GM18508 (cell line): Measurements from ENCODE around the gene PXN.
"Not testable (repeated sequence)": the region's sequence is repeated elsewhere in the genome, so short reads cannot be mapped to it uniquely, and the experiment has no call there.

Experiments
- ATAC-seq: cut with Tn5 transposase; IDR thresholded peaks from one replicate; pipeline ENCODE4 v1.9.1; 2021; ENCODE audit warnings: moderate number of reproducible peaks; ENCODE audit not compliant: insufficient read depth, unreplicated experiment

The PXN gene

DNA sequence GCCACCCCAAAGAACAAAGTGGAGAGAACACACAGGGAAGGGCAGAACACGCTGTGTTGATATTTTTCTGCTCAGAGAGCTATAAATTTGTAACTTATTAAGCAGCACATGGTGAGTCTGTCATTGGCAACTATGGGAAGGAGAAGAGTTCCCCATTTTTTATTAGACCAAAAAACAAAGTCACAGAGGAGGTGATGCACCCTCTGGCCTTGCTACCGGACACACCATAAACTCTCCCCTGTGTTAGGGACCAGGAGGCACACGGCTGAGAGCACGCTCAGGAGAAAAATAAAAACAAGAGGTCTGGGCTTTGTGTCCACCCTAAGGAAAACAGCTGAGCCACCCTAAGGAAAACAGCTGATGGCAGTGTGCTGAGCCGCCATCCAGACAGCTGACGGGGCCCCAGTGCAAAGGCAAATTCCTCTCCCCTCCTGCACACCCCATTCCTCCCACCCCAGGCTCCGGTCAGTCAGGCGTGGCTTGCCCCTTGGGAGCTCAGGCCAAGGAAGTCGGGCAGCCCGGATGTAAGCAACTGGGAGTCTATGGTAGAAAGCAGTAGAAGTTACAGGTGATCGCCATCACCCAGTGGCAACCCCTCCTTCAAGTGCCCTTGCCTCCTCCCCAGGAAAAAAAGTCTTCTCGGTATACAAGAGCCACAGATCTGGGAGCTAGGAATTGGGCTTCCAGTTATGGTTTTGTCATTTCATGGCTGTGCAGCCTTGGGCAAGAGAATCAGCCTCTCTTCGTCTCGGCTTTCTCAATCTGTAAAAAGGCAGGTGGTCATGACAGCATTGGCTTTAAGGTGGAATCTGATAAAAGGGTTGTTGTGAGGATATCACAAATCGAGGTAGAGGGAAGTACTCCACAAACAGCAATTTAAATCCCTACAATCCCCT is 2.4 kb downstream of the PXN start:
- no peak for ATAC-seq

GRCh38 chr12:120261951-120262851 is 3.3 kb downstream of the PXN start:
- ATAC-seq, result no peak

DNA sequence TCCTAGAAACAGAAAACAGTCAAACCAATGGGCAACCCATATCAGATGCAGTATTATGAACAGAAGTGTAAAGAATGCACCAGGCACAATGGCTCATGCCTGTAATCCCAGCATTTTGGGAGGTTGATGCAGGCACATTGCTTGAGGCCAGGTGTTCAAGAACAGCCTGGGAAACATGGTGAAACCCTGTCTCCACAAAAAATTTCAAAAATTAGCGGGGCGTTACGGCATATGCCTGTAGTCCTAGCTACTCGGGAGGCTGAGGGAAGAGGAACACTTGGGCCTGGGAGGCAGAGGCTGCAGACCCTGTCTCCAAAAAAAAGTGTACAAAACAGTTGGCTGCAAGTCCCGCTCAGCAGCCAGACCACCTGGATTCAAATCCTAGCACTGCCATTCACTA is 4.9 kb downstream of the PXN start:
- ATAC-seq, result no peak

- no peak for ATAC-seq
These were observed 5.9 kb downstream of the PXN start for GRCh38 chr12:120259418-120260202.

DNA sequence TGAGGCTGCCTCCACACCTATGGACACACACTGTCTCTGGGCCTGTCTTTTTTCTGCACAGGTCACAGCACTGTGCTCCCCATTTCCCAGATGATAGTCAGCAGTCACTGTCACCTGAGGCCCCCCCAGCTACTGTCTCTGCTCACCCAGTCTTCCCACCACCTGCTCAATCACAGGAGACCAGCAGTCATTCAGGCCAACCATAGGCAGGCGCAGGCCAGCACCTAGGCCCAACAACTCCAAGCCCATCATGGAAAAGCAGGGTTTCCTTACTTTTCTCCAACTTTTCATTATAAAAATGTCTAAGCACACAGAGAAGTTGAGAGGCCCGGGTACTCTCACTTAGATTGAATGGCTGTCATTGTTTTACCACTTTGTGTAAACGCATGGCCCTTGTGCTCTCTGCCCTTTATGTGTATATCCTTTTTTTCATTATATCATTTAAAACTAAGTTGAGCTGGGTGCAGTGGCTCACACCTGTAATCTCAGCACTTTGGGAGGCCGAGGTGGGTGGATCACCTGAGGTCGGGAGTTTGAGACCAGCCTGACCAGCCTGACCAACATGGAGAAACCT is 7.1 kb downstream of the PXN start:
- no peak for ATAC-seq

GRCh38 chr12:120257041-120257821 is 8.3 kb downstream of the PXN start:
- no peak for ATAC-seq

DNA sequence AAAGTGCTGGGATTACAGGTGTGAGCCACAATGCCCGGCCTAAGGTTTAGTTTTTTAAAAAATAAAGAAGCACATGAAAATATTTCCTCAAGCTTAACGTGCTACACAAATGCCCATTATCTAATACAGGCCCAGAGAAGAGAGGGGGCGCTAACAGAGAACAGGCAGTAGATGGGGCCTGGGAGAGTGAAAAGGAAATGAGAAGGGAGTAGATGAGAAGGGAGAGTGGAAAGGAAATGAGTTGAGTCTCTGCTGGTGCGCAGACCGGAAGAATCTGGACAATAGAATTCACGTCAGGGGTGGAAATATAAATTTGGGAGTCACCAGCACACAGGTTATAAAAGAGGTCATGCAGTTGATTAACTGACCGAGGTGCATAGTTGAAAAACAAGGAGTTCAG is 10.7 kb downstream of the PXN start:
- ATAC-seq, result no peak

DNA sequence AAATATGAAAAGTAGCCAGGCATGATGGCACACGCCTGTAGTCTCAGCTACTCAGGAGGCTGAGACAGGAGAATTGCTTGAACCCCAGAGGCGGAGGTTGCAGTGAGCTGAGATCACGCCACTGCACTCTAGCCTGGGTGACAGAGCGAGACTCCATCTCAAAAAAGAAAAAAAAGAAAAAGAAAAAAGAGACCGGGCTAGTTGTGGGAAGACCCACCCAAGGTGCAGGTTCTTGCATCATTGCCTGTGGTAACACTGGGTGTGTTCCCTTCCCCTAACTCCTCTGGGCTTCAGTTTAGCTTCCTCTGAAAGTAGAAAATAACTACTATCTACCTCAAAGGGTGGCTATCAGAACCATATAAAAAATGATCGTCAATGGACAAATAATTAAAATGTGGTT is 12.2 kb downstream of the PXN start:
- not testable (repeated sequence) for ATAC-seq

DNA sequence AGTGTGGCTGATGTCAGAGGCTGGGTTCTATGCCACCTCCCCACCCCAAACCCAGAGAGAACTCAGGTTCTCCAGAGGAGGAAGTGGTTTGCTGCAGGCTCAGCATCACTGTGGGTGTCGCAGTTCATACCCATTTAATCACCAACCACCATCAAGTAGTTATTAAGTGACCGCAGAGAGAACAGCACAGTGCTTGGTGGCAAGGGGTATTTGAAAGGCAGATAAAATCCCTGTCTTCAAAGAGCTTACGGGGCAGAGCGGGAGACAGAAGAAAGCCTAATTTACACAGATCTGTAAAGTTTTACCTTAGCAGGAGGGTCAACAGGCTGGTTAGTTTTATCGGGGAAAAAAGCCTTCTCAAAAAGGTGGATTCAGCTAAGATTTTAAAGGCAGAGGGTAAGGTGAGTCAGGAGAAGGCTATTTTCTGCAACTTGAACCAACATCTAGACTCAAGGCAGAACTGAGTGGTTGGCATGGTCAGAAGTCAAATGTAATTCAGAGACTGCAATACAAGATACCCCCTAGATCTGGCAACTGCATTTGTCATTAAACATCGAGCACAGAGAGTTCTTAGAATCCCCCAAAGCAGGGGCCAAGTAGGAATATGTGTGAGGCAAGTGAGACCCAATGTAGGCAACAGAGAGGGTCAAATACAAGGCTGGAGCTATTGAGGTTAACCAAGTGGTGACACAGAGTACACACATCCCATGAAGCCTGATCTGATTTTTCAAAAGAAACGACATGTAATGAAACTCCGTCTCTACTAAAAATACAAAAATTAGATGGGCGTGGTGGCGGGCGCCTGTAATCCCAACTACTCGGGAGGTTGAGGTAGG is 13.2 kb downstream of the PXN start:
- ATAC-seq, result no peak

GRCh38 chr12:120251364-120252070 is 14.0 kb downstream of the PXN start:
- ATAC-seq, result not testable (repeated sequence)

DNA sequence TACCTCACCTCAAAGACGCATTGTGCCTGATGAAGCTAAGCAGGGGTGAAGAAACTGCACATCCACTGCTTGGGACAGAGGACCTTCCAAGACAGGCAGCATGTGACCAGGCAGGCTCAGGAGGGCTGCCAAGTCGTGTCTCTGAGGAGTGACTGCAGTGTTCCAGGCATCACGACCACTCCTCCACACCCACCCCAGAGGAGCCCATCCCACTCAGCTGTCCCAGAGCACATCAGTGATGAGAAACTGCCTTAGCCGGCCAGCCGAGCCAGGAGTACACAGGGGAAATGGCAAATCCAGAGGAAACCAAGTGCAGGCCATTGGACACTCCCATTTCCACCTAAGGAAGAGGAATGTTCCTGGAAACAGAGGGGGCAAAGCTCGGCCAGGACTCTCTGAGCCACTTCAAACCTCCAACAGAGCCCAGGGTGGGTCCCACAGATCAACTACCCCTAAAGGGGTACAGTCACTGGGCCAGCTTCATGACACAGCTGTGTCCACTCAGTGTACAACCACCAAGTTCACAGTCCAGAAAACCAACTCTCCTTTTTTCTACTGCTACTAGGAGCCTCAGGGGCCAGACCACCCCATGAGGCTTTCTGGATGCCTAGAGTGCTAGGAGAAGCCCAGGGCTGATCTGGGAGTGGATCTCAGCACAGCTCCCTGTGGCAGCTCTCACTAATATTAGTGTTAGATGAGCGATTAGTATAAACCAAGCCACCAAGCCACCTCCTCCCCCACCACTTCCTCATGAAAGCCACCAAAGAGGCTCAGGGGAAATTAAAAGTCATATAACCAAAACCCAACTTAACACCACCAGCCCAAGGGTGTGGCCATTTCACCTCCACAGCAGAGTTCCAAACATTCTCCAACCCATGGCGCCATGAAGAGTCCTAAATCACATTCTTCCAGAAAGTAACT is 15.4 kb downstream of the PXN start:
- ATAC-seq, result no peak

- ATAC-seq, result no peak
These were observed 16.2 kb downstream of the PXN start for GRCh38 chr12:120249266-120249874.

DNA sequence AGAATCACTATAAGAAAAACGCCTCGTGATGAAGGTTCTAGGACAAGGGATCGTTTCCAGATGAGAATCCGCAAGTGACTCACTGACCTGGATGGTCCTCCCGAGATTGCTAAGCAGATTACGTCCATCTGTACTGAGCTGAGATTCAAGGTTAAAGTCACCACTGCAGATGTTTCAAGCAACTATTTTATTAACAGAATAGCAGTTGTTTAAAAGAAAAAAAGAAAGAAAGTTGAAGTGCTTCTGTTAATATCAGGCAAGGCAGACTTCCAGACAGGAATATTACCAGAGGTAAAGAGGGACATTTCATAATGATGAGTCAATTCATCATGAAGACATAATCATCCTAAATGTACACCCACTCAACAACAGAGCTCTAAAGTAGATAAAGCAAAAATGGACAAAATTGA is 17.9 kb downstream of the PXN start:
- no peak for ATAC-seq

- no peak for ATAC-seq
These were observed 18.3 kb downstream of the PXN start for GRCh38 chr12:120247183-120247582.

GRCh38 chr12:120246705-120247104 is 18.8 kb downstream of the PXN start:
- ATAC-seq, result not testable (repeated sequence)

GRCh38 chr12:120242971-120243699 is 22.4 kb downstream of the PXN start:
- no peak for ATAC-seq
